SK-N-SH treated with all-trans-retinoic acid at 6 μM for 48 hours (cell line): Measurements from ENCODE around the gene PLVAP.
"Not testable (repeated sequence)": the region's sequence is repeated elsewhere in the genome, so short reads cannot be mapped to it uniquely, and the experiment has no call there.

Source experiments
- RARB ChIP-seq: fragments of 250-450 bp; sonication (Bioruptor Pico); IDR thresholded peaks from 2 replicates; pipeline ENCODE4 v1.8.0; 2021; ENCODE audit warnings: mild to moderate bottlenecking, moderate library complexity
- SNAI2 ChIP-seq: fragments of 250-450 bp; sonication (Bioruptor Pico); IDR thresholded peaks from 2 replicates; pipeline ENCODE4 v1.5.0; 2020; ENCODE audit warnings: mild to moderate bottlenecking, moderate library complexity
- TCF4 ChIP-seq: fragments of 250-450 bp; sonication (Bioruptor Pico); IDR thresholded peaks from 2 replicates; pipeline ENCODE4 v1.8.0; 2021; ENCODE audit warnings: mild to moderate bottlenecking, moderate library complexity, borderline replicate concordance
- ZFP30 ChIP-seq: fragments of 450-650 bp; formaldehyde crosslinking; IDR thresholded peaks from 2 replicates; pipeline ENCODE4 v1.5.0; 2022; ENCODE audit warnings: mild to moderate bottlenecking, moderate library complexity
- TF ChIP-seq, protein P1 (sequence below): fragments of 250-450 bp; sonication (Bioruptor Pico); IDR thresholded peaks from 2 replicates; pipeline ENCODE4 v1.5.1; 2020; ENCODE audit warnings: low read depth, mild to moderate bottlenecking, moderate library complexity
- TF ChIP-seq, protein P2 (sequence below): fragments of 250-450 bp; sonication (Bioruptor Pico); IDR thresholded peaks from 2 replicates; pipeline ENCODE4 v1.8.0; 2020; ENCODE audit warnings: mild to moderate bottlenecking, moderate library complexity, borderline replicate concordance

DNA sequence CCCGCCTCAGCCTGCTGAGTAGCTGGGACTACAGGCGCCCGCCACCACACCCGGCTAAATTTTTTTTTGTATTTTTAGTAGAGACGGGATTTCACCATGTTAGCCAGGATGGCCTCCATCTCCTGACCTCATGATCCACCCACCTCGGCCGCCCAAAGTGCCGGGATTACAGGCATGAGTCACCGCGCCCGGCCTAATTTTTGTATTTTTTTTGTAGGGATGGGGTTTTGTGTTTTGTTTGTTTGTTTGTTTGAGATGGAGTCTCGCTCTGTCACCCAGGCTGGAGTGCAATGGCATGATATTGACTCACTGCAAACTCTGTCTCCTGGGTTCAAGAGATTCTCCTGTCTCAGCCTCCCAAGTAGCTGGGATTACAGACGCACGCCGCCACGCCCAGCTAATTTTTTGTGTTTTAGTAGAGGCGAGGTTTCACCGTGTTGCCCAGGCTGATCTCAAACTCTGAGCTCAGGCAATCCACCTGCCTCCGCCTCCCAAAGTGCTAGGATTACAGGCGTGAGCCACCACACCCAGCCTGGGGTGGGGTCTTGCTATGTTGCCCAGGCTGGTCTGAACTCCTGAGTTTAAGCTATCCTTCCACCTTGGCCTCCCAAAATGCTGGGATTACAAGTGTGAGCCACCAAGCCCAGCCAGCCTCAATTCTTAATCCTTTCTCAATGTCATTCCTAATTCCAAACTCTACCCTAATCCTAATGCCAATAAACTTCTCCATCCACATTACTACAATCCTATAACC lies 13.1 kb downstream of the PLVAP start:
- TF ChIP-seq, protein P1, sequence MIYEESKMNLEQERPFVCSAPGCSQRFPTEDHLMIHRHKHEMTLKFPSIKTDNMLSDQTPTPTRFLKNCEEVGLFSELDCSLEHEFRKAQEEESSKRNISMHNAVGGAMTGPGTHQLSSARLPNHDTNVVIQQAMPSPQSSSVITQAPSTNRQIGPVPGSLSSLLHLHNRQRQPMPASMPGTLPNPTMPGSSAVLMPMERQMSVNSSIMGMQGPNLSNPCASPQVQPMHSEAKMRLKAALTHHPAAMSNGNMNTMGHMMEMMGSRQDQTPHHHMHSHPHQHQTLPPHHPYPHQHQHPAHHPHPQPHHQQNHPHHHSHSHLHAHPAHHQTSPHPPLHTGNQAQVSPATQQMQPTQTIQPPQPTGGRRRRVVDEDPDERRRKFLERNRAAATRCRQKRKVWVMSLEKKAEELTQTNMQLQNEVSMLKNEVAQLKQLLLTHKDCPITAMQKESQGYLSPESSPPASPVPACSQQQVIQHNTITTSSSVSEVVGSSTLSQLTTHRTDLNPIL = not testable (repeated sequence)
- not testable (repeated sequence) for TF ChIP-seq RARB (CRISPR knock-in tag); SNAI2; TCF4; ZFP30 (CRISPR knock-in tag)
- TF ChIP-seq, protein P2, sequence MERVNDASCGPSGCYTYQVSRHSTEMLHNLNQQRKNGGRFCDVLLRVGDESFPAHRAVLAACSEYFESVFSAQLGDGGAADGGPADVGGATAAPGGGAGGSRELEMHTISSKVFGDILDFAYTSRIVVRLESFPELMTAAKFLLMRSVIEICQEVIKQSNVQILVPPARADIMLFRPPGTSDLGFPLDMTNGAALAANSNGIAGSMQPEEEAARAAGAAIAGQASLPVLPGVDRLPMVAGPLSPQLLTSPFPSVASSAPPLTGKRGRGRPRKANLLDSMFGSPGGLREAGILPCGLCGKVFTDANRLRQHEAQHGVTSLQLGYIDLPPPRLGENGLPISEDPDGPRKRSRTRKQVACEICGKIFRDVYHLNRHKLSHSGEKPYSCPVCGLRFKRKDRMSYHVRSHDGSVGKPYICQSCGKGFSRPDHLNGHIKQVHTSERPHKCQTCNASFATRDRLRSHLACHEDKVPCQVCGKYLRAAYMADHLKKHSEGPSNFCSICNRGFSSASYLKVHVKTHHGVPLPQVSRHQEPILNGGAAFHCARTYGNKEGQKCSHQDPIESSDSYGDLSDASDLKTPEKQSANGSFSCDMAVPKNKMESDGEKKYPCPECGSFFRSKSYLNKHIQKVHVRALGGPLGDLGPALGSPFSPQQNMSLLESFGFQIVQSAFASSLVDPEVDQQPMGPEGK (CRISPR knock-in tag) = not testable (repeated sequence)
